HepG2 (cell line): ENCODE data around the gene SLC7A11. TPM values are rescaled to one million over a fixed set of nuclear protein-coding genes. Genes with fewer than 3 reads are reported as not detected.

Experiments used
- ATAC-seq: fragments of 200-7000 bp; cut with Tn5 transposase; 3 replicates; pipeline ENCODE4 v1.9.1; 2020; ENCODE audit warnings: mild to moderate bottlenecking, moderate library complexity
- BruUV-seq: library from RNA; stranded (reverse); fragments of 400-500 nt; replicated peaks from 2 replicates; lab custom pipeline; 2021; lab: Mats Ljungman, UMichigan
- CTCF ChIA-PET: fragments of 300-600 bp; formaldehyde crosslinking; extraction: SDS; loops from one replicate; lab custom pipeline; 2021; ENCODE audit warnings: low total read pairs, inconsistent platforms, low intra/inter-chr PET ratio; lab: Yijun Ruan, JAX
- POLR2A ChIA-PET: fragments of 350-600 bp; sonication (Branson Sonifier 250); formaldehyde crosslinking; loops from one replicate; lab custom pipeline; 2020; ENCODE audit warnings: antibody characterized with exemption, inconsistent platforms; lab: Yijun Ruan, JAX
- DNase-seq: peaks from one replicate; pipeline ENCODE4 v3.0.0-alpha.2; 2015; ENCODE audit warnings: low spot score
- FAIRE-seq: peaks from 3 replicates; lab custom pipeline; 2011; peaks lifted over from hg19 to GRCh38; lab: Jason Lieb, UNC
- H2AFZ ChIP-seq: one replicate; pipeline ENCODE4 v1.6.1; 2011; ENCODE audit warnings: low read length, inconsistent platforms
- H3K27ac ChIP-seq: fragments of 300-600 bp; 3 replicates; pipeline ENCODE4 v1.8.0; 2011; ENCODE audit warnings: mixed run types, mild to moderate bottlenecking, mixed read lengths, low read length, inconsistent platforms; ENCODE audit not compliant: insufficient read depth; ENCODE audit errors: extremely low read length
- H3K27me3 ChIP-seq, 2 experiments: fragments of 200-600 bp in 1 of 2; 2 replicates in 1 of 2; 3 replicates in 1 of 2; pipeline versions ENCODE4 v1.6.0 to v1.8.0; 2011; ENCODE audit warnings: low read length in 2 of 2, mild to moderate bottlenecking in 2 of 2, moderate library complexity in 2 of 2, inconsistent platforms in 1 of 2; ENCODE audit not compliant: insufficient read depth in 2 of 2, control insufficient read depth in 1 of 2
- H3K36me3 ChIP-seq, 2 experiments: fragments of 200-600 bp in 1 of 2; replicated peaks in 1 of 2; 2 replicates in 1 of 2; 3 replicates in 1 of 2; pipeline versions ENCODE4 v1.5.1 to v1.8.0; 2011; ENCODE audit warnings: low read length in 2 of 2, inconsistent platforms in 1 of 2; ENCODE audit not compliant: insufficient read depth in 2 of 2, control insufficient read depth in 1 of 2
- H3K4me1 ChIP-seq: 2 replicates; pipeline ENCODE4 v1.5.1; 2012; ENCODE audit warnings: low read length, inconsistent platforms; ENCODE audit not compliant: insufficient read depth
- H3K4me2 ChIP-seq: 2 replicates; pipeline ENCODE4 v1.6.0; 2011; ENCODE audit warnings: low read depth, low read length, inconsistent platforms
- H3K4me3 ChIP-seq, 3 experiments: fragments of 200-600 bp in 1 of 3; sonication (generic), shearing (Covaris generic) in 1 of 3; replicated peaks in 1 of 3; 2 replicates each; pipeline ENCODE4 v1.5.1; 2011 to 2016; ENCODE audit warnings: low read length in 3 of 3, inconsistent platforms in 2 of 3, low read depth in 2 of 3, mild to moderate bottlenecking in 2 of 3, control low read depth in 1 of 3, mixed read lengths in 1 of 3; ENCODE audit not compliant: insufficient read depth in 1 of 3
- H3K79me2 ChIP-seq: one replicate; pipeline ENCODE4 v1.6.1; 2011; ENCODE audit warnings: low read length, inconsistent platforms; ENCODE audit not compliant: insufficient read depth
- H3K9ac ChIP-seq: 2 replicates; pipeline ENCODE4 v1.6.0; 2011; ENCODE audit warnings: mild to moderate bottlenecking, low read depth, low read length, inconsistent platforms; ENCODE audit not compliant: insufficient read depth
- H3K9me3 ChIP-seq: 2 replicates; pipeline ENCODE4 v1.5.1; 2012; ENCODE audit warnings: mild to moderate bottlenecking, low read length
- H4K20me1 ChIP-seq: 2 replicates; pipeline ENCODE4 v1.6.0; 2011; ENCODE audit warnings: inconsistent platforms, mild to moderate bottlenecking, low read length, moderate library complexity; ENCODE audit not compliant: insufficient read depth
- ATF4 ChIP-seq, 2 experiments: fragments of 450-650 bp in 1 of 2; sonication (generic) in 1 of 2; formaldehyde crosslinking; IDR thresholded peaks; 2 replicates each; pipeline versions ENCODE4 v1.5.0 to v1.8.0; 2020 to 2022; ENCODE audit warnings: mild to moderate bottlenecking in 1 of 2, missing genetic modification reagents in 1 of 2
- CEBPG ChIP-seq: IDR thresholded peaks from 2 replicates; pipeline ENCODE4 v1.6.1; 2016
- CREB1 ChIP-seq, 2 experiments: fragments of 450-650 bp in 1 of 2; IDR thresholded peaks; 2 replicates each; pipeline ENCODE4 v1.6.1; 2016 to 2017; ENCODE audit warnings: control low read depth in 1 of 2, mild to moderate bottlenecking in 1 of 2, missing compliant biosample characterization in 1 of 2, missing genetic modification characterization in 1 of 2
- HDAC2 ChIP-seq: sonication (generic); formaldehyde crosslinking; IDR thresholded peaks from 2 replicates; pipeline ENCODE4 v1.4.0; 2020; ENCODE audit warnings: missing genetic modification reagents
- HOXA5 ChIP-seq: sonication (generic); formaldehyde crosslinking; IDR thresholded peaks from 2 replicates; pipeline ENCODE4 v1.4.0; 2020; ENCODE audit warnings: missing genetic modification reagents
- KLF11 ChIP-seq: IDR thresholded peaks from 2 replicates; pipeline ENCODE4 v1.6.1; 2016; ENCODE audit warnings: missing compliant biosample characterization
- PAF1 ChIP-seq: IDR thresholded peaks from 2 replicates; pipeline ENCODE4 v1.6.1; 2016; ENCODE audit warnings: missing genetic modification reagents, missing compliant biosample characterization
- TEF ChIP-seq: sonication (generic); formaldehyde crosslinking; IDR thresholded peaks from 2 replicates; pipeline ENCODE4 v1.5.0; 2020; ENCODE audit warnings: missing genetic modification reagents
- TIGD3 ChIP-seq: sonication (generic); formaldehyde crosslinking; IDR thresholded peaks from 2 replicates; pipeline ENCODE4 v1.5.1; 2020; ENCODE audit warnings: mild to moderate bottlenecking, missing genetic modification reagents, borderline replicate concordance
- ZNF318 ChIP-seq: sonication (generic); formaldehyde crosslinking; IDR thresholded peaks from 2 replicates; pipeline ENCODE4 v1.4.0; 2020; ENCODE audit warnings: mild to moderate bottlenecking, missing genetic modification reagents
- ZNF460 ChIP-seq: sonication (generic); formaldehyde crosslinking; IDR thresholded peaks from 2 replicates; pipeline ENCODE4 v1.5.1; 2020; ENCODE audit warnings: missing genetic modification reagents, mild to moderate bottlenecking, borderline replicate concordance
- ZSCAN9 ChIP-seq: IDR thresholded peaks from 2 replicates; pipeline ENCODE4 v1.6.1; 2016; ENCODE audit warnings: borderline replicate concordance
- WGBS: methylation state at CpG from one replicate; pipeline ENCODE4 v1.1.6; 2017; ENCODE audit warnings: low lambda C conversion rate; 5-methylcytosine and 5-hydroxymethylcytosine counted together
- in situ Hi-C: cut with HindIII; loops from 2 replicates; pipeline ENCODE4 v1.10.0; 2017; ENCODE audit warnings: low pct_unique_long_range_greater_than_20kb; ENCODE audit not compliant: extremely low pct_ligation_motif_present
- intact Hi-C: fragments of 100-400 bp; cut with micrococcal nuclease; formaldehyde crosslinking; loops from one replicate; pipeline ENCODE4 v1.10.0; 2022; ENCODE audit not compliant: unreplicated experiment
- polyA plus RNA-seq, 8 experiments: library from polyadenylated mRNA; depleted of rRNA in 3 of 8; stranded (reverse) in 7 of 8; unstranded in 1 of 8; fragments of >200 nt; fragmentation: Illumina TruSeq in 4 of 8; extraction: Trizol in 4 of 8; gene quantifications; 2 replicates each; pipeline versions ENCODE4 v1.2.1 to v1.2.3, GENCODE V29; 2011 to 2016; ENCODE audit warnings: low read depth in 4 of 8, missing spikeins in 1 of 8, mixed read lengths in 1 of 8; ENCODE audit not compliant: insufficient read depth in 1 of 8
- total RNA-seq, 5 experiments: library from RNA; depleted of rRNA; stranded (reverse); fragments of >200 nt; fragmentation: Illumina TruSeq; extraction: Trizol; gene quantifications; 2 replicates each; pipeline ENCODE4 v1.2.3, GENCODE V29; 2016; ENCODE audit warnings: low read depth in 1 of 5

Gene SLC7A11
- total and polyA plus RNA-seq, 2 of the 13 experiments (the other 11 are each of a cell fraction or from before 2014, with no cell fraction given) = 15.7 to 17.5 TPM

- Histone ChIP-seq H3K36me3 (no peaks in the 10 kb centered on the region), H3K9ac (no peak overlapping the region), H4K20me1 (no peaks in the 10 kb centered on the region), H3K27ac (no peak overlapping the region), H2AFZ (no peak overlapping the region), H3K79me2 (no peaks in the 10 kb centered on the region), H3K4me1 (peaks cover 7% of the 10 kb centered on the region), H3K4me3 (no peak overlapping the region), H3K9me3 (no peaks in the 10 kb centered on the region), H3K27me3 (no peaks in the 10 kb centered on the region; a peak in 1 of 5 replicates), H3K4me2 (no peak overlapping the region)
- no peak for DNase-seq
- FAIRE-seq = no peak
- 82% methylated on average over 2 of the region's 2 CpGs for WGBS
- no TSS peak for BruUV-seq
- POLR2A ChIA-PET = no interaction called here
- intact Hi-C loops (no loop called here), in situ Hi-C loops (no loop called here)
- CTCF ChIA-PET = no interaction called here
- ATAC-seq = peak; percentile 66
- TF ChIP-seq ZNF460 (CRISPR knock-in tag) (no peak), KLF11 (no peak), CEBPG (CRISPR knock-in tag) (peak; percentile 30; the same call in 1 of the 2 replicates), ATF4 (CRISPR knock-in tag; IDR thresholded peaks at IDR 0.05) (no peak), HOXA5 (CRISPR knock-in tag) (no peak), TEF (CRISPR knock-in tag) (no peak), HDAC2 (CRISPR knock-in tag) (no peak), ZNF318 (CRISPR knock-in tag) (no peak), TIGD3 (CRISPR knock-in tag) (no peak), PAF1 (CRISPR knock-in tag) (0 out of 2 replicates have a peak, but pooled peaks have one; percentile 71), CREB1 (IDR thresholded peaks at IDR 0.05) (no peak), CREB1 (CRISPR knock-in tag; IDR thresholded peaks at IDR 0.05) (no peak), ZSCAN9 (CRISPR knock-in tag) (no peak)
Observed at GRCh38 chr4:138161351-138161750, 80.8 kb downstream of the SLC7A11 start.
